ENCODE results near the gene SLC24A4. TPM values are rescaled to one million over a fixed set of nuclear protein-coding genes. Genes with fewer than 3 reads are reported as not detected.

Gene SLC24A4
- total RNA-seq, 1 donor, result not detected

- no peak for DNase-seq (ENCODE audit: low read depth)
- no peak for TF ChIP-seq CTCF (IDR thresholded peaks at IDR 0.05; ENCODE audit: insufficient read depth, low read length)
- H3K4me3 ChIP-seq (ENCODE audit: low read depth, low read length), result no peak overlapping the region
Observed at GRCh38 chr14:92455231-92455630, 132.3 kb downstream of the SLC24A4 start.

GRCh38 chr14:92456215-92457015 lies 133.4 kb downstream of the SLC24A4 start:
- peak; percentile 77 for DNase-seq (ENCODE audit: low read depth)
- H3K4me3 ChIP-seq (ENCODE audit: low read depth, low read length), result no peak overlapping the region
- TF ChIP-seq CTCF (IDR thresholded peaks at IDR 0.05; ENCODE audit: insufficient read depth, low read length), result peak; percentile 79

- TF ChIP-seq CTCF (IDR thresholded peaks at IDR 0.05; ENCODE audit: insufficient read depth, low read length), result no peak
- DNase-seq (ENCODE audit: low read depth), result no peak
- H3K4me3 ChIP-seq (ENCODE audit: low read depth, low read length), result no peak overlapping the region
Observed at GRCh38 chr14:92457016-92457565, 134.1 kb downstream of the SLC24A4 start.

- H3K4me3 ChIP-seq (ENCODE audit: low read depth, low read length), result no peak overlapping the region
- TF ChIP-seq CTCF (IDR thresholded peaks at IDR 0.05; ENCODE audit: insufficient read depth, low read length), result no peak
- no peak for DNase-seq (ENCODE audit: low read depth)
Observed at GRCh38 chr14:92458136-92459029, 135.4 kb downstream of the SLC24A4 start.

- no peak for DNase-seq (ENCODE audit: low read depth)
- no peak for TF ChIP-seq CTCF (IDR thresholded peaks at IDR 0.05; ENCODE audit: insufficient read depth, low read length)
- H3K4me3 ChIP-seq (ENCODE audit: low read depth, low read length), result no peak overlapping the region
Observed at GRCh38 chr14:92459030-92459949, 136.3 kb downstream of the SLC24A4 start.

- no peak overlapping the region for H3K4me3 ChIP-seq (ENCODE audit: low read depth, low read length)
- no peak for DNase-seq (ENCODE audit: low read depth)
- peak; percentile 17 for TF ChIP-seq CTCF (IDR thresholded peaks at IDR 0.05; ENCODE audit: insufficient read depth, low read length)
Observed at GRCh38 chr14:92459950-92460421, 137.0 kb downstream of the SLC24A4 start.

All from fibroblast of the aortic adventitia (primary cell).